ENCODE results near the gene RNPEPL1.

- TF ChIP-seq CTCF (IDR thresholded peaks at IDR 0.05) = no peak
- no peak for TF ChIP-seq POLR2A (IDR thresholded peaks at IDR 0.05)
These were observed 60.7 kb downstream of the RNPEPL1 start for GRCh38 chr2:240628808-240629618.

Data from Peyer's patch (tissue), 4 donors.